DOHH2 (cell line): ENCODE data around the gene F11R.

Experiments used
- EZH2phosphoT487 ChIP-seq: fragments of 200-600 bp; sonication (generic); IDR thresholded peaks from 2 replicates; pipeline ENCODE4 v1.6.1; 2017; ENCODE audit warnings: borderline replicate concordance, mild to moderate bottlenecking, antibody characterized with exemption, low read length, moderate library complexity, mixed read lengths
- TF ChIP-seq, protein P1 (sequence below): fragments of 200-600 bp; sonication (generic); IDR thresholded peaks from one replicate; pipeline ENCODE4 v1.5.1; 2014; ENCODE audit warnings: antibody characterized with exemption, mild to moderate bottlenecking, low read depth, low read length; ENCODE audit not compliant: poor library complexity, severe bottlenecking

DNA sequence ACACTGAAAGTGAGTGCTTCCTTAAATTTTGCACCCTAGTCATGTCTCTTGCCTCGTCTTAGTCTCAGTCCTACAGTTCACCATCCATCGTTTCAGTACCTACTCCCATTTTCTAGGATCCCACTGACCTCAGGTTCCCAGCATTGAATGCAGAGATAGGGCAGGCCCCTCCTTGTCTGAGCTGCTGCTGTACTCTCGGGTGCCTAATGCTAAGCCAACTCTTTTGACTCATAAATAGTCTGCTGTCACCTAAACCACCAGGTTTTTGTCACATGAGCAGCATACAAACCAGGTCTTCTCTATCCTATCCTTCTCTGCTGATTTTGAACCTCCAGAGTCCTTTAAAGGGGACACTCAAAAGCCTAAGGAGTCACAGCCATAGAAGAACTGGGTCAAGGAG lies 45.7 kb upstream of the F11R start:
- TF ChIP-seq, protein P1, sequence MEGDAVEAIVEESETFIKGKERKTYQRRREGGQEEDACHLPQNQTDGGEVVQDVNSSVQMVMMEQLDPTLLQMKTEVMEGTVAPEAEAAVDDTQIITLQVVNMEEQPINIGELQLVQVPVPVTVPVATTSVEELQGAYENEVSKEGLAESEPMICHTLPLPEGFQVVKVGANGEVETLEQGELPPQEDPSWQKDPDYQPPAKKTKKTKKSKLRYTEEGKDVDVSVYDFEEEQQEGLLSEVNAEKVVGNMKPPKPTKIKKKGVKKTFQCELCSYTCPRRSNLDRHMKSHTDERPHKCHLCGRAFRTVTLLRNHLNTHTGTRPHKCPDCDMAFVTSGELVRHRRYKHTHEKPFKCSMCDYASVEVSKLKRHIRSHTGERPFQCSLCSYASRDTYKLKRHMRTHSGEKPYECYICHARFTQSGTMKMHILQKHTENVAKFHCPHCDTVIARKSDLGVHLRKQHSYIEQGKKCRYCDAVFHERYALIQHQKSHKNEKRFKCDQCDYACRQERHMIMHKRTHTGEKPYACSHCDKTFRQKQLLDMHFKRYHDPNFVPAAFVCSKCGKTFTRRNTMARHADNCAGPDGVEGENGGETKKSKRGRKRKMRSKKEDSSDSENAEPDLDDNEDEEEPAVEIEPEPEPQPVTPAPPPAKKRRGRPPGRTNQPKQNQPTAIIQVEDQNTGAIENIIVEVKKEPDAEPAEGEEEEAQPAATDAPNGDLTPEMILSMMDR, result no peak
- no peak for TF ChIP-seq EZH2phosphoT487
